GDM1 (cell line): ENCODE results near the gene TAF11.
"Not testable (repeated sequence)": the region's sequence is repeated elsewhere in the genome, so short reads cannot be mapped to it uniquely, and the experiment has no call there.

Experiments
- DNase-seq: peaks from one replicate; lab custom pipeline; 2025; lab: John Stamatoyannopoulos, UW

Gene TAF11

GRCh38 chr6:34865107-34865506 lies 22.7 kb downstream of the TAF11 start:
- DNase-seq = no peak

- no peak for DNase-seq
Observed at GRCh38 chr6:34864007-34864406, 23.8 kb downstream of the TAF11 start.

- no peak for DNase-seq
Observed at GRCh38 chr6:34860776-34861175, 27.1 kb downstream of the TAF11 start.

- DNase-seq = no peak
Observed at GRCh38 chr6:34859951-34860350, 27.9 kb downstream of the TAF11 start.

- no peak for DNase-seq
Observed at GRCh38 chr6:34858681-34859080, 29.2 kb downstream of the TAF11 start.

- DNase-seq = no peak
Observed at GRCh38 chr6:34855463-34855862, 32.4 kb downstream of the TAF11 start.

- DNase-seq = no peak
Observed at GRCh38 chr6:34852406-34853085, 35.3 kb downstream of the TAF11 start.

- DNase-seq = no peak
Observed at GRCh38 chr6:34851361-34851760, 36.5 kb downstream of the TAF11 start.

GRCh38 chr6:34849066-34849465 lies 38.8 kb downstream of the TAF11 start:
- DNase-seq = not testable (repeated sequence)

GRCh38 chr6:34839666-34840352 lies 48.0 kb downstream of the TAF11 start:
- no peak for DNase-seq

GRCh38 chr6:34837528-34837927 lies 50.3 kb downstream of the TAF11 start:
- no peak for DNase-seq

GRCh38 chr6:34836451-34836850 lies 51.4 kb downstream of the TAF11 start:
- DNase-seq = no peak

- no peak for DNase-seq
Observed at GRCh38 chr6:34836008-34836407, 51.8 kb downstream of the TAF11 start.

GRCh38 chr6:34834789-34835518 lies 52.9 kb downstream of the TAF11 start:
- no peak for DNase-seq

- DNase-seq = no peak
Observed at GRCh38 chr6:34832942-34833341, 54.9 kb downstream of the TAF11 start.

GRCh38 chr6:34829137-34829536 lies 58.7 kb downstream of the TAF11 start:
- no peak for DNase-seq
